Transverse colon (tissue), 4 donors: ENCODE data around the gene PREX1. TPM values are rescaled to one million over a fixed set of nuclear protein-coding genes. Genes with fewer than 3 reads are reported as not detected.

Source experiments
- DNase-seq: peaks from one replicate; pipeline ENCODE4 v3.0.0-alpha.2; 2019
- H3K27ac ChIP-seq, 4 donors: fragments of 200-600 bp; sonication (generic); 2 replicates each; pipeline ENCODE4 v1.5.1; 2016 to 2018; ENCODE audit warnings: inconsistent platforms in 4 of 4
- H3K27me3 ChIP-seq: fragments of 200-600 bp; sonication (generic); 2 replicates; pipeline ENCODE4 v1.5.1; 2017; ENCODE audit warnings: inconsistent platforms
- H3K36me3 ChIP-seq, 4 donors: fragments of 200-600 bp; sonication (generic); 2 replicates each; pipeline ENCODE4 v1.5.1; 2017 to 2019; ENCODE audit warnings: inconsistent platforms in 4 of 4
- H3K4me1 ChIP-seq, 4 donors: fragments of 200-600 bp; sonication (generic); 2 replicates each; pipeline ENCODE4 v1.5.1; 2017 to 2020; ENCODE audit warnings: inconsistent platforms in 4 of 4
- H3K4me3 ChIP-seq, 4 donors: fragments of 200-600 bp; sonication (generic); 1 replicate in 1 of 4; 2 replicates in 3 of 4; pipeline versions ENCODE4 v1.5.1 to v1.6.1; 2017 to 2019; ENCODE audit warnings: inconsistent platforms in 4 of 4
- H3K9me3 ChIP-seq, 2 donors: fragments of 200-600 bp; sonication (generic); 2 replicates each; pipeline ENCODE4 v1.5.1; 2017 to 2019; ENCODE audit warnings: inconsistent platforms in 2 of 2
- CTCF ChIP-seq, 5 experiments: fragments of 200-600 bp in 3 of 5; fragments of 450-650 bp in 2 of 5; sonication (generic) in 3 of 5; IDR thresholded peaks; 1 replicate in 2 of 5; 2 replicates in 3 of 5; pipeline ENCODE4 v1.5.1; 2016 to 2017; ENCODE audit warnings: antibody characterized with exemption in 5 of 5, inconsistent platforms in 3 of 5, mild to moderate bottlenecking in 2 of 5, moderate library complexity in 1 of 5
- EP300 ChIP-seq: sonication (generic); formaldehyde crosslinking; IDR thresholded peaks from one replicate; pipeline ENCODE4 v1.6.1; 2017; ENCODE audit warnings: antibody characterized with exemption, low read depth
- POLR2A ChIP-seq: fragments of 450-650 bp; IDR thresholded peaks from one replicate; pipeline ENCODE4 v1.6.1; 2016; ENCODE audit warnings: antibody characterized with exemption, mild to moderate bottlenecking, moderate library complexity
- POLR2AphosphoS5 ChIP-seq, 3 donors: sonication (generic); formaldehyde crosslinking; IDR thresholded peaks; one replicate each; pipeline ENCODE4 v1.6.1; 2016; ENCODE audit warnings: antibody characterized with exemption in 3 of 3
- WGBS, 2 donors: methylation state at CpG; one replicate each; pipeline ENCODE4 v1.1.5; 2018; ENCODE audit warnings: low coverage in 1 of 2; 5-methylcytosine and 5-hydroxymethylcytosine counted together
- in situ Hi-C, 4 donors: fragments of 200-750 bp; cut with MboI; loops; one replicate each; pipeline versions ENCODE4 v1.15.0 to v1.15.1; 2017; ENCODE audit warnings: low sequenced_read_pairs in 3 of 4, low pct_ligation_motif_present in 1 of 4, low pct_unique_long_range_greater_than_20kb in 1 of 4
- intact Hi-C: fragments of 100-400 bp; cut with DNase I; formaldehyde crosslinking; loops from one replicate; pipeline ENCODE4 v1.15.1; 2023; ENCODE audit warnings: low total_unique reads
- total RNA-seq, 4 donors: library from RNA; depleted of rRNA; stranded (reverse); fragments of >200 nt; gene quantifications; one replicate each; pipeline ENCODE4 v1.1.0, GENCODE V29; 2016

PREX1 gene
- total RNA-seq, 4 donors from 2014 or later: 10.9 to 29.9 (median 16.6) TPM

- WGBS, 2 donors: 90% methylated on average over 6 of the region's 6 CpGs; no CpG with 5 or more reads in 1 of the 2 donors
- Histone ChIP-seq H3K27ac (no peak overlapping the region), H3K4me3 (no peak overlapping the region), H3K36me3 (no peaks in the 10 kb centered on the region), H3K9me3 (no peaks in the 10 kb centered on the region), H3K27me3 (no peaks in the 10 kb centered on the region), H3K4me1 (peaks cover 0 to 9% (median 3%) of the 10 kb centered on the region in 4 donors)
- in situ Hi-C loops: no loop called here
- intact Hi-C loops: no loop called here
- TF ChIP-seq EP300 (no peak), POLR2A (no peak), POLR2AphosphoS5 (IDR thresholded peaks at IDR 0.05) (no peak), CTCF (IDR thresholded peaks at IDR 0.05) (no peak)
- DNase-seq: no peak
Measured at GRCh38 chr20:48752963-48753362, 74.8 kb downstream of the PREX1 start.

- H3K27ac ChIP-seq: peak overlapping the region; percentile 42 to 62 (median 51)
- DNase-seq: no peak
- H3K27me3 ChIP-seq: no peaks in the 10 kb centered on the region
- no peak overlapping the region for H3K4me3 ChIP-seq
- intact Hi-C loops: no loop called here
- peaks cover 0 to 9% (median 3%) of the 10 kb centered on the region in 4 donors for H3K4me1 ChIP-seq
- no peaks in the 10 kb centered on the region for H3K9me3 ChIP-seq
- 57 to 61% methylated on average over 1 to 4 of the region's 4 CpGs for WGBS, 2 donors
- H3K36me3 ChIP-seq: no peaks in the 10 kb centered on the region
- in situ Hi-C loops: no loop called here
- TF ChIP-seq EP300: no peak
- no peak for TF ChIP-seq CTCF (IDR thresholded peaks at IDR 0.05)
- no peak for TF ChIP-seq POLR2A
- no peak for TF ChIP-seq POLR2AphosphoS5 (IDR thresholded peaks at IDR 0.05)
Measured at GRCh38 chr20:48751871-48752270, 75.9 kb downstream of the PREX1 start.

- no peak for TF ChIP-seq POLR2AphosphoS5 (IDR thresholded peaks at IDR 0.05)
- no peak for TF ChIP-seq CTCF (IDR thresholded peaks at IDR 0.05)
- no peak for TF ChIP-seq POLR2A
- no peak for TF ChIP-seq EP300
- peaks cover 0 to 9% (median 3%) of the 10 kb centered on the region in 4 donors for H3K4me1 ChIP-seq
- H3K27ac ChIP-seq: peak overlapping the region; percentile 42 to 62 (median 51)
- in situ Hi-C loops: no loop called here
- 56% methylated on average over 18 of the region's 18 CpGs; no CpG with 5 or more reads in 1 of the 2 donors for WGBS, 2 donors
- H3K4me3 ChIP-seq: no peak overlapping the region
- no peaks in the 10 kb centered on the region for H3K36me3 ChIP-seq
- no peaks in the 10 kb centered on the region for H3K9me3 ChIP-seq
- H3K27me3 ChIP-seq: no peaks in the 10 kb centered on the region
- intact Hi-C loops: no loop called here
- peak; percentile 46 for DNase-seq
Measured at GRCh38 chr20:48750941-48751635, 76.7 kb downstream of the PREX1 start.

- H3K4me1 ChIP-seq: peaks cover 0 to 9% (median 3%) of the 10 kb centered on the region in 4 donors
- H3K4me3 ChIP-seq: no peak overlapping the region
- in situ Hi-C loops (no loop called here), intact Hi-C loops (no loop called here)
- H3K9me3 ChIP-seq: no peaks in the 10 kb centered on the region
- DNase-seq: no peak
- 93 to 96% methylated on average over 2 to 3 of the region's 3 CpGs for WGBS, 2 donors
- H3K27ac ChIP-seq: no peak overlapping the region
- TF ChIP-seq POLR2A (no peak), CTCF (IDR thresholded peaks at IDR 0.05) (no peak), POLR2AphosphoS5 (IDR thresholded peaks at IDR 0.05) (no peak), EP300 (no peak)
- H3K36me3 ChIP-seq: no peaks in the 10 kb centered on the region
- no peaks in the 10 kb centered on the region for H3K27me3 ChIP-seq
Measured at GRCh38 chr20:48750376-48750775, 77.4 kb downstream of the PREX1 start.
